KOPT-K1 (cell line): Measurements from ENCODE around the gene PKNOX2.
"Not testable (repeated sequence)": the region's sequence is repeated elsewhere in the genome, so short reads cannot be mapped to it uniquely, and the experiment has no call there.

Experiments
- H3K27ac ChIP-seq: fragments of 200-600 bp; sonication (generic); 2 replicates; pipeline ENCODE4 v1.5.1; 2016; ENCODE audit warnings: antibody characterized with exemption, mild to moderate bottlenecking, low read depth, low read length; ENCODE audit not compliant: poor library complexity, severe bottlenecking
- H3K36me3 ChIP-seq: fragments of 200-600 bp; sonication (generic); 2 replicates; pipeline ENCODE4 v1.5.1; 2017; ENCODE audit warnings: antibody characterized with exemption, mild to moderate bottlenecking, low read length, moderate library complexity; ENCODE audit not compliant: insufficient read depth
- H3K9me3 ChIP-seq: fragments of 200-600 bp; sonication (generic); 2 replicates; pipeline ENCODE4 v1.5.1; 2017; ENCODE audit warnings: antibody characterized with exemption, low read length, mild to moderate bottlenecking; ENCODE audit not compliant: insufficient read depth, poor library complexity, severe bottlenecking

Gene PKNOX2

DNA sequence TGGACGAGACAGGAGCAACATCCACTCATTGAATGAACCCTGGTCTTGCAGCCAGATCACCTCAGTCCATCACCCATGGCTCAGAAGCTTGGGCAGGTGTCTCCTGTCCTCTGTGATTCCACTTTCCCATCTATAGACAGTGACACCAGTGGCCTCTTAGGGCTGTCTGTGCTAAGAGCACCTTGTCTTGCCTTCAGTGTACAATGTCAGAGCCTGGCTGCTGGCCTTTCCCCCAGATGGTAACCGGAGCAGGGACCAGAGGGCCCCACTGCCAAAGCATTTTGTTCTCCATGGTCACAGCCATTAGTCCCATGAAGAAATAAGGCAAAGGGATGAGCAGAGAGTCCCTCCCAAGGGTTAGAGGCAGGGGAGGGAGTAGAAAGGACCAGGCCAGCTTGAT is 35.4 kb downstream of the PKNOX2 start:
- no peaks in the 10 kb centered on the region for H3K36me3 ChIP-seq
- H3K9me3 ChIP-seq, result no peaks in the 10 kb centered on the region
- H3K27ac ChIP-seq, result no peak overlapping the region

DNA sequence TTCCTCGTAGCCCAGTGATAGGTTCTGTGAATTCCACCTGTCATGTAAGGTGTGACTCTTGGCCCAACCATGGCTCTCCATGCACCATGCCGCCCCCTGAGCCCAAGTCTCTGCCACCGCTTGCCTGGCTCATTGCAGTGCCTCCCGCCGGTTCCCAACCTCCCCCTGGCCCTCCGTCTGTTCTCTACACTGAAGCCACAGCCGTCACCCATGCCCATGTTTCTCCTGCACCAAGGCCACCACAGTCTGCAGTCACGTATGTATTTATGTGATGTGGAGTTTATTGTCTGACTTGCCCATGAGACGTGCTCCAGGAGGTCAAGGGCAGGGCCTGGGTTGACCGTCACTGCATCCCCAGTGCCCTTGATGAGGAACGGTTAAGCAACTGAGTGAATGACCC is 35.9 kb downstream of the PKNOX2 start:
- no peaks in the 10 kb centered on the region for H3K9me3 ChIP-seq
- H3K27ac ChIP-seq, result no peak overlapping the region
- H3K36me3 ChIP-seq, result no peaks in the 10 kb centered on the region

DNA sequence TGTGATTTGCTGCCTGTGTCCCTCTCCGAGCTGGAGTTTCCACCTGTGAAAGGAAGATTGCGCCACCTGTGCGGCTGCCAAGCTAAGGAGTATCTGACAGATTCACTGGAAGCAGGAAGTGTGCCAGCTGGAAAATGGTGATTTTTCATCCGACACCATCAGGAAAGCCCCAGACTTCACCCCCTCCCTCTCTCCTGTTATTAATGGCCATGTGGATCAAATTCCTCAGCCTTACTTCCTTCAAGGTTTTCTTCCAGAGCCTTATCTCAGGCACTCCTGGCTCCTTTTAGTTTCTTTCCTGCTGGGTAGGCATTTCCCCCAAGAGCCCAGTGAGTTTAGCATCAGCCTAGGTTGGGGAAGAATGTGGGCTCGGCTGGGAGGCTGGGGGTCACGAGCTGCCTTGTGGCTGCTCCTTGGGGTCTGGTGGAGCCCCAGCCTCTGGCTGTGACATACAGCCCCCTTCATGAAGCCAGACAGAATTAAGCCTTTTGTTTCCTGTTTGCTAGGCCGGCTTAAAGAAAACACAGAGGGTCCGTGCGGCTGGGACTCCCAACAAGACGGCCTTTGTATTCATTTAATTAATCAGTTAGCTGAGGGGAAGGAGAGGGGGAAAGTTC is 37.1 kb downstream of the PKNOX2 start:
- Histone ChIP-seq H3K9me3 (no peaks in the 10 kb centered on the region), H3K27ac (no peak overlapping the region), H3K36me3 (no peaks in the 10 kb centered on the region)

DNA sequence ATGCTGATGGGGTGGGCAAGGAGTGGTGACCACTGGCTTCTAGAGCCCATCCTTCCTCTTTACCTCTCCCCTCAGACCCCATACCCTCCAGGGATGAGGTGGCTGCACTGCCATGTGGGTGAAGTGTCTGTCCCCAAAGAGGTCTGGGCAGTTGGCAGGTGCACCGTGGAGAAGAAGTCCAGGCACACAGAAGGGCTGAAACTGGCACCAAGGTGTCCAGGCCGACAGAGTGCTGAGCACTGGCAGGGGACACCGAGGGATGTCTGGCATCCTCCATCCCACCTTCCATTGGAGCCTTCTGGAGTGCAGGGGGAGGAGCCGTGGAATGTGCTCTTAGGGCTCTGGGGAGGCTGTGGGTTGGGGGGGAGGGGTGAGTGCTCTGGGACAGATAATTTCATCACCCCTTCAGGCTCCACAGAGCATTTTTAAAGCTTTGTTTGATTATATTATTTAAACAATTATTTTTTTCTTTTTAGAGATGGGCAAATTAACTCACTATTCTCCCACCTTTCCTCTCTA is 37.9 kb downstream of the PKNOX2 start:
- Histone ChIP-seq H3K27ac (no peak overlapping the region), H3K9me3 (no peaks in the 10 kb centered on the region), H3K36me3 (no peaks in the 10 kb centered on the region)

DNA sequence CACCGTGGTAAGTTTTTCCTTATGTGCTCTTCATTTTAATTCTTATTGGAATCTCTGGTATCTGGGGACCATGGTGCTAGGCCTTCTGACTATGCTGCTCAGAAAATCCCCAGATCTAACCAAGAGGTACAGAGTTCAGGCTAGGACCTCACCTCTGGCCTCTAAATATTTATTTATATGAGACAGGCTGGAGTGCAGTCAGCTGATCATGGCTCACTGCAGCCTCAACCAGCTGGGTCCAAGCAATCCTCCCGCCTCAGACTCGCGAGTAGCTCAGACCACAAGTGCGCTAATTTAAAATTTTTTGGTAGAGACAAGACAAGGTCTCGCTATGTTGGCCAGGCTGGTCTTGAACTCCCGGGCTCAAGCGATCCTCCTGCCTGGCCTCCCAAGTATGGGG is 38.4 kb downstream of the PKNOX2 start:
- Histone ChIP-seq H3K9me3 (no peaks in the 10 kb centered on the region), H3K36me3 (no peaks in the 10 kb centered on the region), H3K27ac (no peak overlapping the region)

DNA sequence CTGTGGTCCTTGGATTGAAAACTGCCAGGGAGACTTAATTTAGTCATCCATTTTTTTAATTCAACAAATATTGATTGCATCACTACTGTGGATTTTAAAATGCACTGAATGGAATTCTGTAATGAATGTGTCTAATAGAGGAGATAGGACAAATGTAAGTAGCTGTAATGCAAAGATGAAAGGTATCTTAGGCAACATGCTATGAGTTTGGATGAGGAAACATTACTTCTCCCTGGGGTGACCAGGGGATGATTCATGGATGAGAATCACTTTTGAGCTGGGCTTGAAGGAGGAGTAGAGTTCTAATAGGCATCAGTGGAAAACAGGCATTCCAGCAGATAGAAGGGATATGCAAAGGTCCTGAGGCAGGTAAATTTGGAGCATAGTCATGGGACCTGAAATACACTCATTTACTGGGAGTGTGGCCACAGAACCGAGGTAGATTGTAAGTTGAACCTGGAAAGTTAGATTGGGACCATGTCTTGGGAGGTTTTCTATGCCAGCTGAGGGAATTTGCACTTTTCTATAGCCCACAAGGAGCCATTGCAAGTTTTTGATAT is 43.4 kb downstream of the PKNOX2 start:
- H3K9me3 ChIP-seq, result no peaks in the 10 kb centered on the region
- no peaks in the 10 kb centered on the region for H3K36me3 ChIP-seq
- no peak overlapping the region for H3K27ac ChIP-seq

DNA sequence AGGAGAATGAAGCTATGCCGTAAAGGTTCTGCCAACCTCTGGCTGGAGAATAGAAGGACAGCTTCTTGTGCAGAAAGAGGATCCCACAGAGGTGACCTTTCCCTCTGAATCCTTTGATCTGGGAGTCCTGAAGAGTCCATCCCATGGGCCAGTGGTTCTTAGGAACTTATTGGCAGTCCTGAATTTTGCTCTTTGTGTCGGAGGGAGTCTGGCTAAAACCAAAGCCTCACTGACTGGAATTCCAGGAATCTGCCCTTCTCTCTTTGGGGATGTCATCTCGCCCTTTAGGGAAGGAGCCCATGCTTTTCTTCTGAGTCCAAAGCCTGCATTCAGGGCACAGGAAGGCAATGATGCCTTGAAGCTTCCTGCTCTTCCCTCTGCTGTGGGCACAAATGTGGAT is 45.5 kb downstream of the PKNOX2 start:
- no peak overlapping the region for H3K27ac ChIP-seq
- H3K9me3 ChIP-seq, result no peaks in the 10 kb centered on the region
- no peaks in the 10 kb centered on the region for H3K36me3 ChIP-seq

DNA sequence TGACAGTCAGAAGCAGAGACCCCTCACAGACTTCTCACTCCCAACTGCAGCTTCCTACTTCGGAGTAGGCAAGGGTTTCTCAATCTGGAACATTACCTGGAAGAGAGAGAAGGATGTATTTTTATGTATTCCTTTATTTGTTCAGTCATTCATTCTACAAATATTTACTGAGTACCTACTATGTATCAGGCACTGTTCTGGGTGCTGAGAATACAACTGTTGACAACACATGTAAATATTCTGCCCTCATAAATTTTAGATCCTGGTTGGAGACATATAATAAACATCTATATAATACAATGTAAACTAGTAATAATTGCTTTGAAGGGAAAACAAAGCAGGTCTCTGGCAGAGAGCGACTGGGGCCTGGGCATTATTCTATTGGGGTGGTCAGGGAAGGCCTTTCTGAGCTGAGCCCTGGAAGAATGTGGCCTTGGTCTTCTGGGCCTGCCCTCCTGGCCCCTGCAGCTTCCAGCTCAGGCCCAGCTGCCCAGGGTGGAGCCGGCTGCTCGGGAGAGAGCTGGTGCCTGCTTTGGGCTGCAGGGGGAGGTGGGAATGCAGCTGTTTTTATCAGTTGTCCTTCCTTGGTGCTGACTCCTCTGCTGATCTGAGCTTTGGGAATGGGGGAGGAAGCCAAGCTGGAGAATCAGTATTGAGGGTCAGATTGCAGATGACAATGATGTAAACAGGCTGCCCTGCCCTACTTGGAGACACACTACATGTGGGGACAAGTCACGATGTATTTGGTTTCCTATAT is 46.8 kb downstream of the PKNOX2 start:
- Histone ChIP-seq H3K9me3 (no peaks in the 10 kb centered on the region), H3K27ac (no peak overlapping the region), H3K36me3 (no peaks in the 10 kb centered on the region)

DNA sequence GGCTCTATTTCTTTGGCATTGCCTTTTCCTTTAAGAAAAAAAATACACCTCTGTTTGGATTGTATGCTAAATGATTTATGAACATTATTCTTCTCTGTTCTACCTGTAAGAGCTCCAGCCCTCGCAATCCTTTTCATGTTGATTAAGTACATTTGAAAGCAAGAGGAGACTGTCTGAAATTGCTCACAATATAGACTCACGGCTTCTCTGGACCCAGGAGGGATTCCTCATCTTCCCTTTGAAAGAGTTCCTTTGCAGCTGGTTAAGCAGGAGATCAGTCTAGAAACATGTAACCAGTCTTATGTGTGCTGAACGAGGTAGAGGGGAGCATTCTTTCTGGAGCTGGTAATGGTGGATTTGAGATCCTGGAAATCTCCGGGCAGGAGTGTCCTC is 47.4 kb downstream of the PKNOX2 start:
- no peaks in the 10 kb centered on the region for H3K9me3 ChIP-seq
- no peaks in the 10 kb centered on the region for H3K36me3 ChIP-seq
- H3K27ac ChIP-seq, result no peak overlapping the region

DNA sequence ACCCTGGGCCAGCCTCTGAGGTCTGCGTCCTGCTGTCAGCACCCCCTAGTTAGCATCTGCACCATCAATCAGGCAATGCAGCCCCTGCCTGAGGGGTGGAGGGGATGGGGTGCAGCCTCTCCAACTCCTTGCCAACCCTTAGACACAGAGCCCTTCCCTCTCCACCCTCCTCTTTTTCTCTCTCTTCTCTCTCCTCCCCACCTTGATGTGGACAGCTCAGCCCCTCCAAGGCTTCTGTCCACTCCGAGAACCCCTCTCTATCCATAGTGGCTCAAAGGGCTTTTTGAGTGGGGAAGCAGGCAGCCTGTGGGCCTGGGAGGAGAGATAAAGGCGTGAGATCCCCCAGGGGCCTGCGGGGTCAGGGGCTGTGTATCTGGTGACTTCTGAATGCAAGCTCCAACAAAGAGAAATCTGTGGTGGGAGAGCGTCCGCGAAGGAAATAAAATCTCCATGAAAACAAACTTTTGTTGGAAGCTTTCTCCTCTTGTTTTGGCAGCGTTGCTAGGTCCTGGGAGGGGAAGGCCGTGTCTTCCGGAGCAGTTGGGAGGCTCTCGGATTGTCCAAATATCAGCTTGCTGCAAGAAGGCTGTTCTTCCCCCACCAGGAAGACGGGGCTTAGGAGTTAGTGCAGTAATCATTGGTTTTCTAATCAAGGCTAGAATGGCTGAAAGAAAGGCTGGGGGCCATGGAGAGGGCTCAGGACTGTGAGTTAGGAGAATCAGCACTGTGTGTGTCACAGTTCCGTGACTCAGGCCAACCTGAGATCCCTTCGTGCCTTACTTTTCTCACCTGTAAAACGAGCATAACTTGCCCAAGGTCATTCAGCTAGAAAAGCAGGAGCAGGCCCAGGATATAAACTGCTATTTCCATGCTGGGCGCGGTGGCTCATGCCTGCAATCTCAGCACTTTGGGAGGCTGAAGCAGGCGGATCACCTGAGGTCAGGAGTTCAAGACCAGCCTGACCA is 50.3 kb downstream of the PKNOX2 start:
- no peaks in the 10 kb centered on the region for H3K9me3 ChIP-seq
- H3K36me3 ChIP-seq, result no peaks in the 10 kb centered on the region
- H3K27ac ChIP-seq, result no peak overlapping the region

DNA sequence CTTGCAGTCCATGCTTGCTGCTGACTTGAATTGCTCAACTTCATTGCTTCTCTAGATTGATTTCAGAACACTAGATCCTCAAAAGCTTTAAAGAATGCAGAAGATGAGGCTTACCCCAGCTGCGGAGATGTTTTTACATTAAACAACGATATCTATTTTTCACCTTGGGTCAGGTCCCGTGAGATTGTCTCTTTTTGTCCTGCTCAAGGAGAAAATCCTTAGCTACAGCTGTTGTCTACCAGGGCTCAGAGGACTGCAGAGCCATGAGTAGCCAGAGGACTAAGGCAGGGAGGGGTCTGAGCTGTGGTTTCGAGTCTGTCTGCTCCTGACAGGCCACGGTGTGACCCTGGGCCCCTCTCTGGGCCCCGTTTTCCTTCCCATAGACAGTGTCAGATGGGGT is 51.4 kb downstream of the PKNOX2 start:
- Histone ChIP-seq H3K9me3 (no peaks in the 10 kb centered on the region), H3K36me3 (no peaks in the 10 kb centered on the region), H3K27ac (no peak overlapping the region)

DNA sequence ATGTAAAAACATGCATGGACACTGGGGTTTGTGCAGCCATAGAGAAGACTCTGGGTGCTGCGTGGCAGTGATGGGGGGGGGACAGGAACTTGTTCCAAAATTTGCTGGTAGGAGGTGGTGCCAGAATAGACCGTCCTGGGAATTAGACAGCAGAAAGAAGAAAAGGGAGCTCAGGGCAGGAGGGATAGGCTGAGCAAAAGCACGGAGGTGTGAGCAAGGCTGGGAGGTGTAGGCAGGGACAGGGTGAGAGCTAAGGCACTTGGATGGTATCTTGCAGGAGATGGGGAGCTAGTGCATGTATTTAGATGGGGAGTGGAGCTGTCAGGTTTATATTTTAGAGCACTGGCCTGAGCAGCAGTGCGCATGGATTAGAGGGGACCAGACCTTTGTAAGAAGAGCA is 53.8 kb downstream of the PKNOX2 start:
- no peaks in the 10 kb centered on the region for H3K9me3 ChIP-seq
- H3K36me3 ChIP-seq, result no peaks in the 10 kb centered on the region
- no peak overlapping the region for H3K27ac ChIP-seq

DNA sequence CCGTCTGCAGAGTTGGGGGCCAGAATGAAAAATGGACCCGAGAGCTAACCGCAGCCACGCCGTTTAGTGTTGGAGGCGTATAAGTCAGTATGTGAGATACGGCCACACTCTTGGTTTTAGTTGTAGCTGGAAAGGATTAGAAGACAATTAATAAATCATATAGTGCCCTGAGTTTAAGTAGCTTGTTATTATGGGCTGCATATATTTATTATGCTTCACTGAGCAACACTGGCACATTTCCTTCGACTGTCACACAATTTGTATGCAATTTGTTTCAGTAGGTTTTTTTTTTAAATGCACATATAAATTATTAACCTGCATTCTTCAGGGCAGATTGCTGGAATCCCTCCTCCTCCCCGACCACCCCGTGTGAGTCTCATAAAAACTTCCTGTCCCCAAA is 56.9 kb downstream of the PKNOX2 start:
- Histone ChIP-seq H3K27ac (no peak overlapping the region), H3K9me3 (no peaks in the 10 kb centered on the region), H3K36me3 (no peaks in the 10 kb centered on the region)

DNA sequence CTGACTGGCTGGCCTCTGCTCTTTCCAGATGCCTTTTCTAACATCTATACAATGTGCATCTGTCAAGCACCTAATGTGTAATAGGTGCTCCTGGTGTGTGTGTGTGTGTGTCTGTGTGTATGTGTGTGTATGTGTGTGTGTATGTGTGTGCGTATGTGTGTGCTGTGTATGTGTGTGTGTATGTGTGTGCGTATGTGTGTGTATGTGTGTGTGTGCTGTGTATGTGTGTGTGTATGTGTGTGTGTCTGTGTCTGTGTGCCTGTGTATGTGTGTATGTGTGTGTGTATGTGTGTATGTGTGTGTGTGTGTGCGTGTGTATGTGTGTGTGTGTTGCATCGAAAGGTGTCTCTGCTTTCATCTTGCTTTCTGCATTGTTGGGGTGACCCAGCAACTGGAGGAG is 57.9 kb downstream of the PKNOX2 start:
- Histone ChIP-seq H3K9me3 (no peaks in the 10 kb centered on the region), H3K36me3 (no peaks in the 10 kb centered on the region), H3K27ac (no peak overlapping the region)

DNA sequence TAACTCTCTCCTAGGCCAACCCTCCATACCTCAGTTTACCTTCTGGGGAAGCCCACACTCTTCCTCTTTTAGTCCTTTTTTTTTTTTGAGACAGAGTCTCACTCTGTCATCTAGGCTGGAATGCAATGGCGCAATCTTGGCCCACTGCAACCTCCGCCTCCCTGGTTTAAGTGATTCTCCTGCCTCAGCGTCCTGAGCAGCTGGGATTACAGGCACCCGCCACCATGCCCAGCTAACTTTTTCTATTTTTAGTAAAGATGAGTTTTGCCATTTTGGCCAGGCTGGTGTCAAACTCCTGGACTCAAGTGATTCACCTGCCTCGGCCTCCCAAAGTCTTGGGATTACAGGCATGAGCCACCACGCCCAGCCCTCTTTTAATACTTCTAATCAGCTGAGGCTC is 58.6 kb downstream of the PKNOX2 start:
- not testable (repeated sequence) for H3K36me3 ChIP-seq, H3K27ac ChIP-seq, H3K9me3 ChIP-seq
